Activated CD8-positive, alpha-beta memory T cell treated with anti-CD3 and anti-CD28 coated beads for 48 hours (primary cell): Measurements from ENCODE around the gene NSD2.
"Not testable (repeated sequence)": the region's sequence is repeated elsewhere in the genome, so short reads cannot be mapped to it uniquely, and the experiment has no call there.

ENCODE experiments used
- DNase-seq, 3 experiments: peaks; one replicate each; pipeline ENCODE4 v3.0.0-alpha.2; 2020; ENCODE audit warnings: low read depth in 2 of 3, low spot score in 2 of 3

The NSD2 gene

DNA sequence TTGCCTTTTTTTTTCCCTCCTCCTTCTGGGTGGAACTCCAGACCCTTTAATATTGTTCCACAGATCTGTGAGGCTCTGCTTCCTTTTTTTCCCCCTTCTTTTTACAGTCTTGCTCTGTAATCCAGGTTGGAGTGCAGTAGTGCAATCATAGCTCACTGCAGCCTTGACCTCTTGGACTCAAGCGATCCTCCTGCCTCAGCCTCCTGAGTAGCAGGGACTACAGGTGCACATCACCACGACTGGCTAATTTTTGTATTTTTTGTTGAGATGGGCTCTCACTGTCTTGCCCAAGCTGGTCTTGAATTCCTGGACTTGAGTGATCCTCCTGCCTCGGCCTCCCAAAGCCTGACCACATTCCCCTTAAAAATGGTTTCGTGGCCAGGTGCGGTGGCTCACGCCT, 26.8 kb downstream of the NSD2 start:
- no peak for DNase-seq

DNA sequence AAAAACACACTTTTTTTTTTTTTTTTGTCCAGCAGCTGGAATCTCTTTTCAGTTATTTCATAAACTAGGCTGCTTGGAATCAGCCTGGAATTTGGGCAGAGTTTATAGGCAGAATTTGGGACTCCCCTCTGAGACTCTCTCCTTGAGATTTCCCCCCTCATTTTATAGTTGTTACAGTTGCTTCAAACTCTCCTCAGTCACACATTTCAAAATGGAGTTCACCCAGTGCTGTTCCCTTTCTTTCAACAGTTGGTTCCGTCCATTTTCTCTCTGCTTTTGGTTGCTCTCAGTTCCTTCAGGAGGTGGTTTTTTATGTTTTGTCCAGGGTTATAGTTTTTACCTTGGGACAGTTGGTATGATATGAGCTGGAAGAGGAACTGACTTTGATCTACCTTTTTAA, 27.5 kb downstream of the NSD2 start:
- DNase-seq, result no peak

DNA sequence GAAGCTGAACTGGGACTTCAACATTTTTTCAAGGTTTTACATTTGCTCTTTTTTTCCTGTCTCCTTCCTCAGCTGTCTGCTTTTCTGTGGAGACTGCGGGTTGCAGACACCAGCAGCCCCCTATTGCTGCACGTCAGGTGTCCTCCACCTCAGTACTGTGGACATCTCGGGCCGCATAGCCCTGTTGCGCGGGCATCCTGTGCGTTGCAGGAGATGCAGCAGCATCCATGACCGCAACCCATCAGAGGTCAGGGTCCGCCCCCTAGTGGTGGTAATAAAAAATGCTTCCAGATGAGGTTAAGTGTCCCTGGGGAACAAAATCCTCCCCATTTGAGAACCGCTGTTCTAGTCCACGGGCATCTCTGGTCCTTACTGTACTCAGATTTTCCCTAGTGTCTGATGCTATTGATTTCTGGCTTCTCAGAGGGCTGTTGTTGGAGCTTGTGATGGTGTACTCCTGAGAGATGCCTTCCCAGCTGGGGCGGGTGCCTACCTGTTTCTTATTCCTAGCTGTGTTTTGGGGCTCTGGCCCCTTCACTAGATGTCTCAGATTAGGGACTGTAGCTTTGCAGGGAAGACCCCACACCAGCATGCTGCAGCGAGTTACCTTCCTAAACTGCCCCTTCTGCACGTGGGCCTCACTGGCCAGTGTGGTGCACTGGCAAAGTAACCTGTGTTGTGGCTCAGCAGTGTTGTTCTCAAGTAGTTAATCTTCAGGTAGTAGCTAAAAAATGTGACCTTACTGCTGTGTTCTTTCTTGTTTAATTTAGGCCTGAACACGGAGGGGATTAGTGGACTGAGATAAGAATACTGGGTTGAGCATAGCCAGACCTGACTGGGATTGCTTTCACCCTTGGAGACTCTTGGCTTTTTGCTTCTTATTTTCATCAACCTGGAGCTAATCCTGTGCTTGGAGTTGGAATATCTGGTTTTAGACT, 28.2 kb downstream of the NSD2 start:
- peak; percentile 25 to 44 (median 35) for DNase-seq

DNA sequence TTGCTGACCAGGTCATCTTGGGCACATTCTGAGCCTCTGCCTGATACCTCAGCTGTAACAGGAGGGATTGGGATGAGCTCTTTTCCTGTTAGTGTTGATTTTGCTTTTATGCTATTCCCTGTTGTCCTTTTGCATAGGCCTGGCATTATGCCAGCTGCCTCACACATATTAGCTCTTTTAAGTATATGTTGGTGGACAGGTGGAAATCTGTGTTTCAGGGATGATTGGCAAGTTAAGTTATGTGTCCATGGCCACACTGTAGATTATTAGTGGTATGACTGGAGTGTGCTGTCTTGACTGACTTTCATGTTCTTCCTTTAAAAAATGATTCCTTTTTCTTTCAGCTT, 28.9 kb downstream of the NSD2 start:
- no peak for DNase-seq

DNA sequence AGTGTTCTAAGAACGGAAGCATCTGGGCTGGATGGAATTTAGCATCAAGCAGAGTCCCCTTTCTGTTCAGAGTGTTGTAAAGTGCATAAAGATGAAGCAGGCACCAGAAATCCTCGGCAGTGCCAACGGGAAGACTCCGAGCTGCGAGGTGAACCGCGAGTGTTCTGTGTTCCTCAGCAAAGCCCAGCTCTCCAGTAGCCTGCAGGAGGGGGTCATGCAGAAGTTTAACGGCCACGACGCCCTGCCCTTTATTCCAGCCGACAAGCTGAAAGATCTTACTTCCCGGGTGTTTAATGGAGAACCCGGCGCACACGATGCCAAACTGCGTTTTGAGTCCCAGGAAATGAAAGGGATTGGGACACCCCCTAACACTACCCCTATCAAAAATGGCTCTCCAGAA, 29.4 kb downstream of the NSD2 start:
- no peak for DNase-seq

DNA sequence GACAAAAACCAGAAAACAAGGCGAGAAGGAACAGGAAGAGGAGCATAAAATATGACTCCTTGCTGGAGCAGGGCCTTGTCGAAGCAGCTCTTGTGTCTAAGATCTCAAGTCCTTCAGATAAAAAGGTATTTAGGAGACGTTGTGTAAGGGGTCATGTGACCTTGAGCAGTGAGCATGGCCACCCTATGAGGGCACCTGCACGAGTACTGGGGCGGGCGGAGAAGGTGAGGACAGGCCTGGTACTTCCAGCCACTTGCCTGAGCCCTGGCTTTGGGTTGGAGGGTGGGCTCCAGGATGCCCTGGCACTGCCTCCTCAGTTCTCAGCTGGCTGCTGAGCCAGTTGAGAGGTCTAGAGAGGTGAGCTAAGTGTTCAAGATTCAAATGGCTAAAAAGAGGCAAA, 29.9 kb downstream of the NSD2 start:
- no peak for DNase-seq

DNA sequence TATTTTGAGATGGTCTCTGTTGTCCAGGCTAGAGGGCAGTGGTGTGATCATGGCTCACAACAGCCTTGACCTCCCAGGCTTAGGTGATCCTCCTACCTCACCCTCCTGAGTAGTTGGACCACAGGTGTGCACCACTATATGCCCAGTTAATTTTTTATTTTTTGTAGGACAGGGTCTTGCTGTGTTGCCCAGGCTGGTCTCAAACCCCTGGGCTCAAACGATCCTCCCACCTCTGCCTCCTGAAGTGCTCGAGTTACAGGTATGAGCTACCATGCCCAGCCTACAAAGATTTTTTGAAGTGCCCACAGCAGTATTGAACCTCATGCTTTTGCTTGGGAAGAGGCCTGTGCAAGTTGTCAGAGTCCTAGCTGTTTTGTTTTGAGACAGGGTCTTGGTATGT, 31.1 kb downstream of the NSD2 start:
- DNase-seq, result no peak

DNA sequence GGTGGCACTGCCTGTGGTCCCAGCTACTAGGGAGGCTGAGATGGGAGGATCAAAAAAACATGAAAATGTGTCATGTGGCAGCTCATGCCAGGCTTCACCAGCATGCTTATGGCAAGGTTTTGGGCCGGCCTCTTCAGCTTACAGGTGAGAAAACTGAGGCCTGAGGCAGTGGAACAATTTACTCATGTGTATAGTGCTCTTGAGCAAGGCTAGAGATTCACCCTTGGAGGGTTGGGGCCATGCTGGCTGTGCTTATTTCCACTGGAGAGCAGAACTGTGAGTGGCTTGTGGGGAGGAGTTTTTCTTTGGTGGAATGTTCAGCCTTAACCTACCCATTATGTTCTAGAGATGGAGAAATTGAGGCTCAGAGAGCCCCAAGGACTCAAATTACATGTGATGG, 31.8 kb downstream of the NSD2 start:
- DNase-seq, result no peak

DNA sequence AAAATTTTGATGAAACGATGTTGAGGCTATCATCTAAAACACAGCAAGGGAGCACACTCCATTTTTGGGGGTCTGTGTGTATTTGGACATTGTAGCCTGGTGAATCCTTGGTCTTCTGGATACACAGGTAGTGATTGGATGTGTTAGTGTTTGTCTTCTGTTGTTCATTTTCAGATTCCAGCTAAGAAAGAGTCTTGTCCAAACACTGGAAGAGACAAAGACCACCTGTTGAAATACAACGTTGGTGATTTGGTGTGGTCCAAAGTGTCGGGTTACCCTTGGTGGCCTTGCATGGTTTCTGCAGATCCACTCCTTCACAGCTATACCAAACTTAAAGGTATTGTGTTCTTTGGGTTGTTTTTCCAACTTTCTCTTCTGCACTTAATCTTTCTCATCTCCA, 32.8 kb downstream of the NSD2 start:
- DNase-seq, result no peak

DNA sequence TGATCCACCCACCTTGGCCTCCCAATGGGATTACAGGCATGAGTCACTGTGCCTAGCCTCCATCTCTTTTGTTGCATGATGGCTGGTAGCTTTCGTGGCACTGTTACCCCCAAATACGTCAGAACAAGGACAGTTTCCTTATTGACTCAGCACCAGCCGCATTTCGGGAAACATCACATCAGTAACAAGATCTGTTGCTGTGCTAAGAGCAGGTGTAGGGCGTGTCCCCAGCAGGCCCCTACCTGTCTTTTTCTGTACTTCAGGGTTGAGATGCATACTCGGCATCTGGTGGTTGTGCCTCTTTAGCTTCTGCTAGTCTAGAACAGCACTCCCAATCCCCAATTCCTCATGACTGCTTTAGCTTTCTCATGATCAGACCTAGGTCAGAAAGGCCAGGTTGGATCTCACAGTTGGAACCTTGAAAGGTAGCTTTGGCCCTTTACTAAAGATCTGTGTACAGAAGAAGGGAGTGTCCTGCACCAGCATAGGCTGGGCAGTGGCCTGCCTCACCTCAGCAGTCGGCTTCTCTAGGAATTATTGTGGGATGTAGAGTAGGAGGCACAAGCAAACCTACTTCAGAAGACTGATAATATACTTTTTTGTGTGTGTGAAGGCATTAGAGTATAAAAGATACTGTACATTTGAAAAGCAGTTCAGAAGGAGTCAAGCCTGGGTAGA, 36.8 kb downstream of the NSD2 start:
- no peak for DNase-seq

DNA sequence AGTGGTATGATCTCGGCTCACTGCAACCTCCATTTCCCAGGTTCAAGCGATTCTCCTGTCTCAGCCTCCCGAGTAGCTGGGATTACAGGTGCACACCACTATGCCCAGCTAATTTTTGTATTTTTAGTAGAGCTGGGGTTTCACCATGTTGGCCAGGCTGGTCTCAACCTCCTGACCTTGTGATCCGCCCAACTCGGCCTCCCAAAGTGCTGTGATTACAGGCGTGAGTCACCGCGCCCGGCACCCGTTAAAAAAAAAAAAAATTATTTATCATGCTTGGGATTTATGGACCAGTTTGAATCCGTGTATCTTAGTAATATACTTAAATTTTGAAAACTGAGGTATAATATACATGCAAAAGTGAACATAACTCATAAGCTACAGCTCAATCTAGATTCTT, 38.5 kb downstream of the NSD2 start:
- not testable (repeated sequence) for DNase-seq

DNA sequence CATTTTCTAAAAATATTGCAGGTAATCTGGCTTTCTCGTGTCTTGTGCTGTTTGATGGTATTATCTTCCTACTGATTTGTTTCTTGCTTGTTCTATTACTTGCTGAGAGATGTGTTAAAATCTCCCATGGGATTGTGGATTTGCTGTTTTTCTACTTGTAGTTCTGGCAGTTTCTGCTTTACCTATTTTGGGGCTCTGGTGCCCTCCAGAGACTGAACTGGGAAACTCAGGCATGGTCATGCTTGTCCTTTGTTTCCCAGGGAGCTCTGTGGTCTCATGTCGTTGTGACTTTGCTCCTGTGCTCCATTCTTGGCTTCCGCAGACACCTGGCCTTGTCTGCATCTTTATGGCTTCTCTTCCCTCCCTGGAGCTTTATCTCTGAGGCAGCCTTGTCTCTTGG, 39.5 kb downstream of the NSD2 start:
- no peak for DNase-seq

DNA sequence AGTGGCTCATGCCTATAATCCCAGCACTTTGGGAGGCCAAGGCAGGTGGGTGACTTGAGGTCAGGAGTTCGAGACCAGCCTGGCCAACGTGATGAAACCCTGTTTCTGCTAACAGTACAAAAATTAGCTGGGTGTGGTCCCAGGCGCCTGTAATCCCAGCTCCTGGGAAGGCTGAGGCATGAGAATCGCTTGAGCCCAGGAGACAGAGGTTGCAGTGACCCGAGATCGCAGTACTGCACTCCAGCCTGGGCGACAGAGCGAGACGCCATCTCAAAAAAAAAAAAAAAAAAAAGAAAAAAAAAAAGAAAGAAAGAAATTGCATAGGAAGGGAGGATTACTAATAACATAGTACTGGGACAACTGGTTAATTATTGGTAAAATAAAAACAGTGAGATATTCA, 40.1 kb downstream of the NSD2 start:
- DNase-seq, result not testable (repeated sequence)

DNA sequence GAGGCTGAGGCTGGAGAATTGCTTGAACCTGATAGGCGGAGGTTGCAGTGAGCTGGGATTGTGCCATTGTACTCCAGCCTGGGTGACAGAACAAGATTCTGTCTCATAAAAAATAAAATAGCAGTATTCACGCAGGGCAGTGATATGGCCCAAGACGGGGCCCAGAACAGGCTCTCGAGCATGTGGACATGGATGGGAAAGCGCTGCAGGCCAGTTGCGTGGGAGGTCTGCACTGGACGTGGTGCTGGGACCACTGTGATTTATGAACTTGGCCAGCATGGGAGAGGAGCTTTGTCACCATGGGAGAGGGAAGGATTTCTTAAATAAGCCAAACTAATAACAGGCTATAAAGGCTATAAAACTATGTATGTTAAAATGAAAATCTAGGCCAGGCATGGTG, 51.6 kb downstream of the NSD2 start:
- no peak for DNase-seq

DNA sequence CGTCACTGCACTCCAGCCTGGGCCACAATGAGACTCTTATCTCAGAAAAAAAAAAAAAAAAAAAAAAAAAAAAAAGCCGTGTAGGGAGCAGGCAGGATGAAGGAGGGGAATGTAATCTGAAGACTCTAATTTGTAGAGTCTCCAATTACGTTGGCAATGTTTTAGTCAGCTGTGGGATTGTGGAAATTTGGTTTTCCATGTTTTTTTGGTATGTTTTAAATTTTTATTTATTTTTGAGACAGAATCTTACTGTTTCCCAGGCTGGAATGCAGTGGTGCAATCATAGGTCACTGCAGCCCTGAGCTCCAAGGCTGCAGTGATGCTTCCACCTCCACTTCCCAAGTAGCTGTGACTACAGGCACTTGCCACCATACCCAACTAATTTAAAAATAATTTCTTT, 56.5 kb downstream of the NSD2 start:
- no peak for DNase-seq

DNA sequence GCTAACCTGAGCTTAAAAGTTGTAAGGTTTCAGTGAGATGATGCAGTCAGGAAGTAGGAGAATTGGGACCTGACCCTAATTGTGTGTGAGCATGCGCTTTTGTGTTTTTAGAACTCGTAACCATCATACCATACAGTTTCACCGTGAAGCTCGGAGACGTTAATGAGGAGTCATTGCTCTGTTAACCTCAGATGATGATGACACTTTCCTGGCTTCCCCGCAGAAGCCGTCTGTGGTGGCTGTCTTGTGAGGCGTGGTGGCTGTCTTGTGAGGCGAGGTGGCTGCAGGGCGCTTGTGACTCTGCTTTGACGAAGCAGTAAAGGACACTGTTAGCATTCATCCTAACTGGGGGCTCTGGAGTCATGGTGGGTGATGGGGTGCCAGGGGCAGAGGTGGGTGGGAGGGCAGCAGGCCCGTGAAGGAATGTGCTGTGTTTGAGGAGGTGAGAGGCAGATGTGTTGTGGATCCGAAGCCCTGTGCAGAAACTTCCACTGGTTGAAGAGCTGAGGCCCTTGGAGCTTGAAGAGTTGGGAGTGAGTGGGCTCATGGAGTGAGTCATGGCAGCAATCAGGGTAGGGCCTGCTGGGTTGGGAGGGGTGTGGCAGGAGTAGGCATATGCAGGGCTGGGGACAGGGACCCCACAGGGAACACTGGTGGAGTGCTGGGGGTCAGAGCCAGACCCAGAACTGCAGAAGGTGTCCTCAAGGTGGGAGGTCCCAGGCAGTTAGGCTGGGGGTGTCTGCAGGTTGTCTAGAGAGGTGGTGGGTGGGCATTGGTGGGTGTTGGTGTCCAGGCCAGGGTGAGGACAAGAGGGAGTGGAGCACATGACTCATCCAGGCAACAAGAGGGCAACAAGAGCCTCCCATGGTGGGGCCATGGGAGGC, 57.4 kb downstream of the NSD2 start:
- DNase-seq, result no peak

DNA sequence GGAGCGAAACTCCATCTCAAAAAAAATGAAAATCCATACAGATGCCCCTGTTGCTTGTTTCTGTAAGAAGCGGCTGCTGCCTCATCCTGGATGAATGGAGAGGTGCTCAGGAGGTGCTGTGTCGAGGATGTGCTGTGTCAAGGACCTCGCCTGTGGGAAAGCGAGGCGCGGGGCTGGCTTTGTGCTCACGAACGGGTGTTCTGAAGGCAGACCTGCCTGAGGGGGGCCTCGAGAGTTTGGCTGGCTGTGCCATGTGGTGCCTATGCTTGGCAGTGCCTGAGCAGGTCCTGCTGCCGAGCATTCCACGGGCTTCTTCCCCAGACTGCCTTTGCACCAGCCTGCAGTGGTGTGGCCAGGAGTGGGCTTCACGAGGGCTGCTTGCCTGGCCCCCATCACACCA, 61.5 kb downstream of the NSD2 start:
- no peak for DNase-seq

DNA sequence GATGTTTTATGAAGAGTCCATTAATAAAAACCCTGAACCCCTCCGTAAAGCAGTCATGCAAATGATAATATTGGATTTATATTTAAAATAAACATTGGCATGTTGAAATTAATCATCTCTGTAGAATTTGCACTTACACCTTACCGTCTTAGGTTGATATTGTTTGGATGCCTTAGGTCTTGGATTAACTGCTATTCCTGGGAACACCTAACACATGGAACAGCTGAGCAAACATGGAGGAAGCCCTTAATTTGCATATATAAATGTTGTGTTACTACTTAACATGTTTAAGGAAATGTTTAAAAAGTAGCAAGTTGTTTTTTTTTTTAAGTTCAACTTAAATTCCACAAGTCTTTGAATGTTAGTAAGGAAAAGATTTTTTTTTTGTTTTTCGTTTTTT, 62.5 kb downstream of the NSD2 start:
- no peak for DNase-seq

DNA sequence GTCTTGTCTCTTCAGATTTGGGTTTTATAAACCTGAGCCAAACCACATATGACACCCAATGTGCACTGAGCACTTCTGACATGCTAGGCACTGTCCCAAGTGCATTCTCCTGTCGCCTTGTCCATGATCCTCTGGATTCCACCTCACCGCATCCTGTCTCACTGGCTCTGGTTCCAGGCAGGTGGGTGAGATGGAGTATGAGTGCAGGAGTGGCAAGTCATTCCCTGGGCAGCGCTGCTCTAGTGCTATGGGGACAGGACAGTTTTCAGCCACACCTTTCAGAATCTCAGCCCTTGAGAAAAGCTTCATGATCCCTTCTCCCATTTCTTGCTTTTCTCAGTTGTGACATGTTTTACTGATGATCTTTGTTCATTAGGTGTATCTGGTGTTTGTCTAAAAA, 66.4 kb downstream of the NSD2 start:
- DNase-seq, result no peak

DNA sequence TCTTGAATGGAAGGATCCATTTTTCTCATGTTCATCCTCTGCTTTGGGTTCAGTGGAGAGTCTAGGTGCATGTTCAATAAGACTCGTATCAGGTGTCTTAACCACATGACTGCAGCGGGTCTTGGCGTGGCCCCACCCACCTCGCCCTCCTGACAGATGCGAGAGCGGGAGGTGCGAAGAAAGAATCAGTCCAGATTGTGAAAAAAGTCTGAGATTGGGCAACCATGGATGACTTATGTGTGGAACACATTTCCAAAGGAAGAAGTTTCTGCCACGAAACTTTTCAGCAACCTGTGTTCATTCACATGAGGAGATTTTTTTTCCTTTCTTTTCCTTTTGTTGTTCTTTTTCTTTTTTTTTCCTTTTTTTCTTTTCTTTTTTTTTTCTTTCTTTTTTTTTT, 66.8 kb downstream of the NSD2 start:
- DNase-seq, result no peak

DNA sequence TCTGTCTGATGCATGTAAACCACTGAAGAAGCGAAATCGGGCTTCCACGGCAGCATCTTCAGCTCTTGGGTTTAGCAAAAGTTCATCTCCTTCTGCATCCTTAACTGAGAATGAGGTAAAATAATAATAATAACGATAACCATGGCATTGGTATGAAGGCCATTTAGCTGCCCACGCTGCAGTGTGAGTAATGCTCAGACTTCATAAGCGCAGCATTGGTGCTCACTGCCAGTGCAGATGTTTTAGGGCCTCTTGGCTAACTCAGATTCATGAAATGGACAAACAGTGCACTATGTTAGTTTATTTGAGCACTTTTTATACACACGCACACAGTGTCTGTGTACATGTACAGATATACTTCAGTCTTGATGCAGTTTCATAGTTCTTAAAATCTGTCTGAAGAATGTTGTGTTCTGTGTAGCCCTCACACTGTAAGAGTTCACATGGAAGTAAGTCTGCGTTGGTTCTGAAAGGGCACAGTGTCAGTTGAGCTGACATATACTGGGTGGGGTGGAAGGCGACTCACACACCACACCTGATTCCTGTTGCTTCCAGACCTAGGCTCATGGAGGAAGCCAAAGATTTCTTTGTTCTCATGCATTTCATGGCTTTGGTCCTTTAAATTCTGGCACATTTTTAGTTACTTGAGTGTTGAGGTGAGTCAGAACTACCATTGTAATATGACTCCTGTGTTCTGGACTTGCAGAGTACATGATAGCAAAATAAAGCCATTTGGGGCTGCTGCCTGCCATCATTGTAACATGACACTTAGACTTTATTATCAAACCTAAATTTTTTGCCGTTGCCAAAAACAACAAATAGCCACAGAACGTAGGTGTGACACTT, 68.7 kb downstream of the NSD2 start:
- DNase-seq, result no peak
